Measurements from ENCODE around the gene COPG2.

DNA sequence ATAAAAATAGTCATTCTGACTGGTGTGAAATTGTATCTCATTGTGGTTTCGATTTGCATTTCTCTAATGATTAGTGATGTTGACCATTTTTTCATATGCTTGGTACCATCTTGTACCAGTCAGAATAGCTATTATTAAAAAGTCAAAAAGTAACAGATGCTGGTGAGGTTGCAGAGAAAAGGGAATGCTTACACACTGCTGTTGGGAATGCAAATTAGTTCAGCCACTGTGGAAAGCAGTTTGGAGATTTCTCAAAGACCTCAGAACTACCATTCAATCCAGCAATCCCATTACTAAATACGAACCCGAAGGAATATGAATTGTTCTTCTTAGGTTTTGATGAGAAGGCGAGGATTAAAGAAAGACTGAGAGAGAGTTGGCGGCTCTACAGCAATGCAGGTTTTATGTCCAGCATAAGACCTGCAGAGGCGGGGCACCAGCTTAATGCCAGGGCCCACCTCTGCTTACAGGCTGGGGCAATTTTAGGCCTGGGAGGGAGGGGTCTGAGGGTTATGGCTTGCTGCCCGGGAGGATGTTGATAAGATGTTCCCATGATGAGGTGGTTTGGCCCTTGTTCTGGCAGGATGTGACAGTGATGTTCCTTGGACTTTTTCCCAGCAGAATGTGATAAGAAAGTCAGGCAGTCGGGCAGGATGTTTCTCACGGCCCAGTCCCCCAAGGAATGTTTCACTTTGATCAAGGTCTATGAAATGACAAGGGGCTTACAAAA, 102.2 kb downstream of the COPG2 start:
- TF ChIP-seq, protein P1, sequence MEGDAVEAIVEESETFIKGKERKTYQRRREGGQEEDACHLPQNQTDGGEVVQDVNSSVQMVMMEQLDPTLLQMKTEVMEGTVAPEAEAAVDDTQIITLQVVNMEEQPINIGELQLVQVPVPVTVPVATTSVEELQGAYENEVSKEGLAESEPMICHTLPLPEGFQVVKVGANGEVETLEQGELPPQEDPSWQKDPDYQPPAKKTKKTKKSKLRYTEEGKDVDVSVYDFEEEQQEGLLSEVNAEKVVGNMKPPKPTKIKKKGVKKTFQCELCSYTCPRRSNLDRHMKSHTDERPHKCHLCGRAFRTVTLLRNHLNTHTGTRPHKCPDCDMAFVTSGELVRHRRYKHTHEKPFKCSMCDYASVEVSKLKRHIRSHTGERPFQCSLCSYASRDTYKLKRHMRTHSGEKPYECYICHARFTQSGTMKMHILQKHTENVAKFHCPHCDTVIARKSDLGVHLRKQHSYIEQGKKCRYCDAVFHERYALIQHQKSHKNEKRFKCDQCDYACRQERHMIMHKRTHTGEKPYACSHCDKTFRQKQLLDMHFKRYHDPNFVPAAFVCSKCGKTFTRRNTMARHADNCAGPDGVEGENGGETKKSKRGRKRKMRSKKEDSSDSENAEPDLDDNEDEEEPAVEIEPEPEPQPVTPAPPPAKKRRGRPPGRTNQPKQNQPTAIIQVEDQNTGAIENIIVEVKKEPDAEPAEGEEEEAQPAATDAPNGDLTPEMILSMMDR (IDR thresholded peaks at IDR 0.05; ENCODE audit: insufficient read depth, low read length, poor library complexity, severe bottlenecking), result no peak
- TF ChIP-seq EZH2phosphoT487 (conservative IDR thresholded peaks at IDR 0.05; ENCODE audit: low read length), result no peak
